ENCODE results near the gene SRP68.

SRP68 gene

GRCh38 chr17:76097716-76098295, 25.5 kb upstream of the SRP68 start:
- no peak overlapping the region for H3K4me3 ChIP-seq (replicated peaks; ENCODE audit: low read depth, low read length)
- TF ChIP-seq CTCF (IDR thresholded peaks at IDR 0.05; ENCODE audit: low read depth, low read length, missing control alignments): no peak
- DNase-seq (ENCODE audit: extremely low read depth, low read depth): no peak

GRCh38 chr17:76095943-76096342, 23.6 kb upstream of the SRP68 start:
- TF ChIP-seq CTCF (IDR thresholded peaks at IDR 0.05; ENCODE audit: low read depth, low read length, missing control alignments): no peak
- H3K4me3 ChIP-seq (replicated peaks; ENCODE audit: low read depth, low read length): no peak overlapping the region
- no peak for DNase-seq (ENCODE audit: extremely low read depth, low read depth)

GRCh38 chr17:76094046-76094445, 21.7 kb upstream of the SRP68 start:
- TF ChIP-seq CTCF (IDR thresholded peaks at IDR 0.05; ENCODE audit: low read depth, low read length, missing control alignments): no peak
- H3K4me3 ChIP-seq (replicated peaks; ENCODE audit: low read depth, low read length): no peak overlapping the region
- no peak for DNase-seq (ENCODE audit: extremely low read depth, low read depth)

GRCh38 chr17:76092526-76093413, 20.5 kb upstream of the SRP68 start:
- no peak for DNase-seq (ENCODE audit: extremely low read depth, low read depth)
- TF ChIP-seq CTCF (IDR thresholded peaks at IDR 0.05; ENCODE audit: low read depth, low read length, missing control alignments): no peak
- no peak overlapping the region for H3K4me3 ChIP-seq (replicated peaks; ENCODE audit: low read depth, low read length)

- DNase-seq (ENCODE audit: extremely low read depth, low read depth): no peak
- TF ChIP-seq CTCF (IDR thresholded peaks at IDR 0.05; ENCODE audit: low read depth, low read length, missing control alignments): no peak
- H3K4me3 ChIP-seq (replicated peaks; ENCODE audit: low read depth, low read length): no peak overlapping the region
These were observed 19.4 kb upstream of the SRP68 start for GRCh38 chr17:76091526-76092286.

GRCh38 chr17:76090517-76091129, 18.3 kb upstream of the SRP68 start:
- TF ChIP-seq CTCF (IDR thresholded peaks at IDR 0.05; ENCODE audit: low read depth, low read length, missing control alignments): no peak
- no peak for DNase-seq (ENCODE audit: extremely low read depth, low read depth)
- no peak overlapping the region for H3K4me3 ChIP-seq (replicated peaks; ENCODE audit: low read depth, low read length)
